Urothelium cell line (cell line): Measurements from ENCODE around the gene RHAG.
"Not testable (repeated sequence)": the region's sequence is repeated elsewhere in the genome, so short reads cannot be mapped to it uniquely, and the experiment has no call there.

Source experiments
- DNase-seq: peaks from one replicate; pipeline ENCODE4 v3.0.0; 2011; ENCODE audit warnings: low spot score, mixed read lengths
- FAIRE-seq: peaks from 2 replicates; lab custom pipeline; 2011; peaks lifted over from hg19 to GRCh38; lab: Jason Lieb, UNC

Gene RHAG

DNA sequence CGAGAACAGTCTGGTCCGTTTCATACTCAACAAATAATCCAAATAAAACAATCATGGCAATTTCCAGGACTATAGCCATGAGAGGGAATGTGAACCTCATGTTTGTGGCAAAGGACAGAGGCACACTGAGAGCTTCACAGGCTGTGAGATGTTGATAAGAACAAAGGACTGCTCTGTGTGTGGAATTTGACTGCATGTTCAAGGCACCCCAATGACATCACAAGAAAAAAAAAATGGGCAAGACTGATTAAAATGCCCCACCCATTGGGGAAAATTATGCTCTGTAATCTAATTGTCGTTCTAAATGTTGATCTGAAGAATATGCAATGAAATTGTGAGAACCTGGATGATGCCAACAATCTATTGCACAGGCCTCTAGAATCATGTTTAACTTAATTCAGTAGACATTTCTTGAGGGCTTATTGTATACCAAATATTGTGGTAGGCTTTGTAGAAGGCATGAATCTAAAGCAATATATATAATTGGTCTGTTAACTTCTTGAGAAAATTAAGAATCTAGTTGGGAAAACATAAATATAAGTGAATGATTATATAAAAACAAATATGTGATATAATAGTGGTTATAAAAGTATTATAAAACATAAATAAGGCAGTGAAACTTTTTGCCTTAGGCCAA, at the start of gene RHAG:
Gene RHAG, minus strand, starts transcription at position 127 of the 637 bp plus-strand sequence. Its CDS starts 27 bp downstream, at position 100.
- no peak for FAIRE-seq
- DNase-seq: no peak

DNA sequence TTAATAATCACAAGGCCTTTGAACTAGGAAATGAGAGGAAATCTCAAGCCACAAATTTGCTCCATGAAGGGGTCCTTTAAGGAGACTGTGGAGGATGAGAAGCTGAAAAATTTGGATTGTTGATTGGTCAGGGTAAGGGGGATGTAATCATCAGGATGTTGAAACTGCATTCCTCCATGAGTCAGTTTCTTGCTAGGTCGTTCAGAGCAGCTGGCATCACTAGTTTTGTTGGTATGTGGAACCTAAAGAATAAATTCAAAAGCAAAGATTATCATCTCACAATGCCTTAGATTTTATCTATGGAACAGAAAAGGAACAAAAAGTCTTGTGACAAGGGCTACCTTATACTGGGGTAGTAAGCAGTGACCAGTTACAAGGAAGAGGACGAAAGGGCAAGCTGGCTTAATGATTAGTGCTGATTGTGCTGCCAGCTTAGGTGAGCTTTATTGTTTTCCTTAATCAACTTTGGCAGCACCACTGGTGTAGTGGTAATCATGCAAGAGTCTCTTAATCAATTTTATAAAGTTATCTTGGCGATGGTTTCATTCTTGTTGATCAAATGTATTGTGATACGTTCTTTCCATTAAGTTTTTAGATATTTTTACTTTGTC, 40.1 kb upstream of the RHAG start:
- DNase-seq (peak; percentile 14), FAIRE-seq (no peak)

GRCh38 chr6:49675816-49676215, 39.2 kb upstream of the RHAG start:
- DNase-seq (no peak), FAIRE-seq (no peak)

- DNase-seq (no peak), FAIRE-seq (no peak)
These were observed 31.5 kb upstream of the RHAG start for GRCh38 chr6:49668083-49668511.

- DNase-seq (no peak), FAIRE-seq (no peak)
These were observed 30.5 kb upstream of the RHAG start for GRCh38 chr6:49666930-49667757.

- DNase-seq (no peak), FAIRE-seq (no peak)
These were observed 29.8 kb upstream of the RHAG start for GRCh38 chr6:49666480-49666879.

DNA sequence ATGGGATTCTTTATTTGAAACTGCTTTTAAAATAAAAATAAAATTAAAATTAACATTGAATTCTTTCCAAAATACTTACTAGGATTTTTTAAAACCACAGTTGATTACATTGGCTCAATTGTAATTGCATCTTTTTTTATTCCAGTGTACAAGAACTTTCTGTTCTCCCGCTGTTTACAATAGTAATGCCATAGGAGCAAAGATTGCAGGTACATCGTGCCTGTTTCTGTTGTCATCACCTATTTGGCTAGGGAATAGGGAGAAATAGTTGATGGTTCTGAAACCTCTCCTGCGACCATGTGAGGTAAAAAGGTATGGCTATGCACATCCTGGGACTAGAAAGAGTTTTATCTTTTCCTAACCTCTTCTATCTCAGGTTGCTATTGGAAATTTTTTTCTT, 28.2 kb upstream of the RHAG start:
- no peak for FAIRE-seq
- no peak for DNase-seq

DNA sequence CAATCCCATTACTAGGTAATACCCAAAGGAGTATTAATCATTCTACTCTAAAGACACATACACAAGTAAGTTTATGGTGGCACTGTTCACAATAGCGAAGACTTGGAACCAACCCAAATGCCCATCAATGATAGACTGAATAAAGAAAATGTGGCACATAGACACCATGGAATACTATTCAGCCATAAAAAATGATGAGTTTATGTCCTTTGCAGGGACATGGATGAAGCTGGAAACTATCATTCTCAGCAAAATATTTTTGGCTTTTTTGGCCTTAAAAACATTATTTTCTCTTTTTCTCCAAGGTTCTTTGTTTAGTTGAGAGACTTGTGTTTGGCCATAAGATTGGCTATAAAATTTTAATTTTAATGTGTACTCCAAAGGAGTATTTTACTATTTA, 27.4 kb upstream of the RHAG start:
- not testable (repeated sequence) for DNase-seq, FAIRE-seq

GRCh38 chr6:49662892-49663261, 26.2 kb upstream of the RHAG start:
- DNase-seq: no peak
- no peak for FAIRE-seq

GRCh38 chr6:49662231-49662891, 25.7 kb upstream of the RHAG start:
- no peak for FAIRE-seq
- no peak for DNase-seq

DNA sequence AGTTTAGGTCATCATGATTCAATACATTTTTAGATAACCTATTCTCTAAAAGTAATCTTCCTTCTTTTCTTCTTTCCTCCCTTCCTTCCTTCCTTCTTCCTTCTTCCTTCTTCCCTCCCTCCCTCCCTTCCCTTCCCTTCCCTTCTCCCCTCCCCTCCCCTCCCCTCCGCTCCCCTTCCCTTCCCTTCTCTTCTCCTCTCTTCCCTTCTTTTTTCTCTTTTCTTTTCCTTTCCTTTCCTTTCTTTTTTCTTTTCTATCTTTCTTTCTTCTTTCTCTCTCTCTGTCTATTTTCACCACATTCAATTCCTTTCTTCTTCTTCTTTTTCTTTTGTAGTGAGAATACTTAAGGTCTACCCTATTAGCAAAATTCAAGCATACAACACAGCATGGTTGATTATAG, 17.3 kb upstream of the RHAG start:
- FAIRE-seq (peak; percentile 35), DNase-seq (no peak)

GRCh38 chr6:49653438-49653837, 16.8 kb upstream of the RHAG start:
- FAIRE-seq: no peak
- DNase-seq: no peak

DNA sequence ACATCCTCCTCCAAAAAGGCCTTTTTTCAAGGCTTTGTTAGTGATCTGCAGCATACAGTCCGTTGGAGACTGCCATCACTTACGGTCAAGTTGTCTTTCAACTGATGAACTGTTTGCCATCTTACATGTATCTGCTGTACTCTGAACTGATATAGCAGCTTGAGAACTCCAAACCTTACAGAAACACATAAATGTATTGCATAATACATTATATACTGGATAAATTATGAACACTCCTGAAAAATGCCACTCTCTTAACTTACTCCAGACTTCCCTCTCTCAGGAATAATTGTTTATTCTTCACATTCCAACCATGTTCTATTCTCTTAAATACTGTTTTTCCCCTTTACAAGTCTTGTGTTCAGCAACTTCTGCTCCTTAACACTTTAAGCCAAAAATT, 14.6 kb upstream of the RHAG start:
- FAIRE-seq (no peak), DNase-seq (no peak)

GRCh38 chr6:49649988-49650387, 13.3 kb upstream of the RHAG start:
- FAIRE-seq (no peak), DNase-seq (no peak)

DNA sequence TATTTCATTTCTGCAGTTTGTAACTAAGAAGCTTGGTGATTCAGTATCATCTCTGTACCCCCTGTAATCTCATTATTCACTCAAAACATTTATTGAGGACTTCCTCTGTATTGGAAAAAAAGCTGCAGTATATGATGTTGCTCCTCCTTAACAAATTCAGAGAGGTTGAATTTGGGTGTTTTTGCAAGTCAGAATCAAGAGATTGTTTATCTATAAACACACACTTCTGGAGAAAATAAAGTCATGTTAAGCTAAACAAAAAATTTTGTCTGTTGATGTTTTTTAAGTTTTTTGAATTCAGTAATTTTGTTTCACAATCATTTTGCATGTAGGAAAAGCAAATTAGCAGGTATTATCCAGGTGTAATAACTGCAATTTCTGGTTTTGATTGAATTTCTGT, 11.4 kb upstream of the RHAG start:
- DNase-seq (no peak), FAIRE-seq (no peak)

DNA sequence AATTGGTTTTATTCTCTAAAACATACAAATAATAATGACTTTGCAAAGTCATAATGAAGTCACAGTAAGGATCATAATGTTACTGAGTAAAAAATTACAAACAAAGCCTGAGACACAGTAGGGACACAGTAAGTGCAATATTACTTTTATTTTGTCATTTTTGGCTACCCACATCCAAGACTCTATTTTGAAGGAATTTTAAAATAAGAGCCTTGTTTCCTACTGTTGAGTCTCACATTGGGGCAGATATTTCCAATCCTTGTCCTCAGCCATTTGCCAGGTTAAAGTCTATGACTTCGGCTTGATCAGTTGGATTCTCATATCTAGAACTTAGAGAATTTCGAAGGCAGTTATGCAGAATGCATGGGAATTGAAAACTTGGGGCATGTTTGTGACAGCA, 10.8 kb upstream of the RHAG start:
- no peak for DNase-seq
- no peak for FAIRE-seq

GRCh38 chr6:49646942-49647341, 10.3 kb upstream of the RHAG start:
- no peak for FAIRE-seq
- no peak for DNase-seq

DNA sequence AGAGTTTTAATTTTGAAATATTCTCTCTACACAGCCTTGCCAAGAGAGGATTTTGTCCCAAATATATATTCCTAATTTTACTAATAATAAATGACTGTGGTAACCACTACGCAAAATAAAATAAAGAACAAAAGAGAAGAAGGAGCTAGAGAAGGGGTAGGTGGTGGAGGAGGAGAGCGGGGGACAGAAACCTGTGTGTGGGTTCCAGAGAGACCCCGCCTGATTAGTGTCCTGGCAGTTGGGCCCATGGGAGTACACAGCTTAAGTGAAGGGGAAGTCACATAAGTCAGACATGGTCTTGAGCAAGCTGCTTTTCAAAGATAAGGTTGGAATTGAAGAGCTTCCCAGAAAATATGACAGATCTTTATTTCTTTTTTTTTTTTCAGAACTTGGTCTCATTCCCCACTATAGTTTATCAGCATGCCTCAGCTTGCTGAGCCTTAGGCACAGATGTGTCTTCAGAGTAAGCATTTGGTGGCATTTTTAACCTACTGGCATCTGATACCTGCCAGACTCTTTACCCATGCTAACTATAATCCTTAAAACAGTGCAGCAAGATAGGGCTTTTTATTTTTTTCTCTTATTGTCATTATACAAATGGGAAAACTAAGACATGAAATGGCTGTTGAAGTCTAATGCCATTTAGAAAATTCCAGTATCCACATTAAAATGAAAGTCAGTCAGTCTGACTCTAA, 9.6 kb upstream of the RHAG start:
- DNase-seq (no peak), FAIRE-seq (no peak)

DNA sequence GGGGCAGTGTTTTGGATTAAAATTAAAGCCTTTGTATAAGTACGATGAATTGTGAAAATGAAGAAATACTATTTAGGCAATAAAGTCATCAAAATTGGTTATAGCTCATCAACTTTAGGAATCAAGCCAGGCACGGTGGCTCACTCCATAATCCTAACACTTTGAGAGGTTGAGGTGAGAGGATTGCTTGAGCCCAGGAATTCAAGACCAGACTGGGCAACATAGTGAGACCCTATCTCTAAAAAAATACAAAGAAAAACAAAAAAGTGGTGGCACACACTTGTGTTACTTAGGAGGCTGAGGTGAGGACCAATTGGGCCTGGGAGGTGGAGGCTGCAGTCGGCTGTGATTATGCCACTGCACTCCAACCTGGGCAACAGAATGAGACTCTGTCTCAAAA, 8.5 kb upstream of the RHAG start:
- no peak for FAIRE-seq
- no peak for DNase-seq

DNA sequence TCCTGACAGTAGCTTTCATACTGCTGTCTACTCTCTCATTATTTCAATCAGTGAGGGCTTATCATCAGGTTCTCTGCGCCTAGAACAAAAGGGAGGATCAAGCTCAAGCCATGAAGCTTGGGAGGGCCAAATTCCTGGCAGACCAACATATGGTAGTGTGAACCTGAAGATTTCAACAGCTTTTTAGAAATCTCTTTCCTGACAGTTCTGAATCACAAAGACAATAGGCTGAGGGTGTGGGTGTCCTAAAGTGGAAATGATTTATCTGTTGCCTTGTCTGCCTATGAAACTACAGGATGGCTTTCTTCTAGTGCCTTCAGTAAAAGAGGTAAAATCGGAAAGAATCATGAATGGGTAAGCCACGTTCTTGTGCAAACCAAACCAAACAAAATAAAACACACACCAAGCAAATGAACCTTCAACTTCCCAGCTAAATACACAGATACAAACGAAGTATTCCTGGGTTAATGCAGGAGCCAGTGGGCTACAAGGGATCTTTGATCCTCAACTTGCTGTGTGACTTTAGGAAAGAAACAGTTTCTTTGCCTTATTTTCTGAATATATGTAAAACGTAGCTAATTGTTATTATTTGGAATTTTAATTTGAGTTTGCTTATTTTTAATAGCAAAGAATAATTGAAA, 2.7 kb upstream of the RHAG start:
- FAIRE-seq: no peak
- DNase-seq: no peak
